Transverse colon (tissue), 4 donors: ENCODE data around the gene CMKLR1. TPM values are rescaled to one million over a fixed set of nuclear protein-coding genes. Genes with fewer than 3 reads are reported as not detected.

ENCODE experiments used
- DNase-seq: peaks from one replicate; pipeline ENCODE4 v3.0.0-alpha.2; 2019
- H3K27ac ChIP-seq, 4 donors: fragments of 200-600 bp; sonication (generic); 2 replicates each; pipeline ENCODE4 v1.5.1; 2016 to 2018; ENCODE audit warnings: inconsistent platforms in 4 of 4
- H3K27me3 ChIP-seq: fragments of 200-600 bp; sonication (generic); 2 replicates; pipeline ENCODE4 v1.5.1; 2017; ENCODE audit warnings: inconsistent platforms
- H3K36me3 ChIP-seq, 4 donors: fragments of 200-600 bp; sonication (generic); 2 replicates each; pipeline ENCODE4 v1.5.1; 2017 to 2019; ENCODE audit warnings: inconsistent platforms in 4 of 4
- H3K4me1 ChIP-seq, 4 donors: fragments of 200-600 bp; sonication (generic); 2 replicates each; pipeline ENCODE4 v1.5.1; 2017 to 2020; ENCODE audit warnings: inconsistent platforms in 4 of 4
- H3K4me3 ChIP-seq, 4 donors: fragments of 200-600 bp; sonication (generic); 1 replicate in 1 of 4; 2 replicates in 3 of 4; pipeline versions ENCODE4 v1.5.1 to v1.6.1; 2017 to 2019; ENCODE audit warnings: inconsistent platforms in 4 of 4
- H3K9me3 ChIP-seq, 2 donors: fragments of 200-600 bp; sonication (generic); 2 replicates each; pipeline ENCODE4 v1.5.1; 2017 to 2019; ENCODE audit warnings: inconsistent platforms in 2 of 2
- EP300 ChIP-seq: sonication (generic); formaldehyde crosslinking; IDR thresholded peaks from one replicate; pipeline ENCODE4 v1.6.1; 2017; ENCODE audit warnings: antibody characterized with exemption, low read depth
- POLR2A ChIP-seq: fragments of 450-650 bp; IDR thresholded peaks from one replicate; pipeline ENCODE4 v1.6.1; 2016; ENCODE audit warnings: antibody characterized with exemption, mild to moderate bottlenecking, moderate library complexity
- POLR2AphosphoS5 ChIP-seq, 3 donors: sonication (generic); formaldehyde crosslinking; IDR thresholded peaks; one replicate each; pipeline ENCODE4 v1.6.1; 2016; ENCODE audit warnings: antibody characterized with exemption in 3 of 3
- WGBS, 2 donors: methylation state at CpG; one replicate each; pipeline ENCODE4 v1.1.5; 2018; ENCODE audit warnings: low coverage in 1 of 2; 5-methylcytosine and 5-hydroxymethylcytosine counted together
- in situ Hi-C, 4 donors: fragments of 200-750 bp; cut with MboI; loops; one replicate each; pipeline versions ENCODE4 v1.15.0 to v1.15.1; 2017; ENCODE audit warnings: low sequenced_read_pairs in 3 of 4, low pct_ligation_motif_present in 1 of 4, low pct_unique_long_range_greater_than_20kb in 1 of 4
- intact Hi-C: fragments of 100-400 bp; cut with DNase I; formaldehyde crosslinking; loops from one replicate; pipeline ENCODE4 v1.15.1; 2023; ENCODE audit warnings: low total_unique reads
- total RNA-seq, 4 donors: library from RNA; depleted of rRNA; stranded (reverse); fragments of >200 nt; gene quantifications; one replicate each; pipeline ENCODE4 v1.1.0, GENCODE V29; 2016
- TF ChIP-seq, protein P1 (sequence below), 5 experiments: fragments of 200-600 bp in 3 of 5; fragments of 450-650 bp in 2 of 5; sonication (generic) in 3 of 5; IDR thresholded peaks; 1 replicate in 2 of 5; 2 replicates in 3 of 5; pipeline ENCODE4 v1.5.1; 2016 to 2017; ENCODE audit warnings: antibody characterized with exemption in 5 of 5, inconsistent platforms in 3 of 5, mild to moderate bottlenecking in 2 of 5, moderate library complexity in 1 of 5

The CMKLR1 gene
- total RNA-seq, 4 donors from 2014 or later, result 4.2 to 13.5 (median 4.5) TPM

DNA sequence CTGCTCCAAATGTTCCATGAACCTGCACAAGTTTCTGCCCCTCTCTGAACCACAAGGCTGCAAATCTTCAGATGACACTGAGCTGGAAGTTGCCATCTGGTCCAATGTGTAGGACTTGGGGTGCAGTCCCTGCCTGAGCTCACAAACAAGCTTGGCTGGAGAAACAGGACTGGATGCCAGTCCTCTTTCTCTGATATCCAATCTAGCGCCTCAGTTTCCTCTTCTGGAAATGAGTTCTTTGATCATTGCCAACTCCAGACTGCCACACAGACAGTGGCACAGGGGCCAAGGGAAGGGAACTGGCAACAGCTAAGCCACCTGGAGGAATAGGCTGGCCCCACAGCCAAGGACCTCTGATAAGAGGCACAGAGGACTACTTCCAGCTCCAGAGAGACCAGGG lies 15.5 kb downstream of the CMKLR1 start:
- no peak for DNase-seq
- H3K9me3 ChIP-seq, result no peaks in the 10 kb centered on the region
- in situ Hi-C loops (no loop called here), intact Hi-C loops (no loop called here)
- WGBS, 2 donors, result 94% methylated on average over 1 of the region's 1 CpG; no CpG with 5 or more reads in 1 of the 2 donors
- peaks cover 0 to 5% (median 2%) of the 10 kb centered on the region in 4 donors for H3K4me1 ChIP-seq
- H3K4me3 ChIP-seq, result no peak overlapping the region
- no peaks in the 10 kb centered on the region for H3K27me3 ChIP-seq
- no peaks in the 10 kb centered on the region for H3K36me3 ChIP-seq
- no peak for TF ChIP-seq POLR2AphosphoS5 (IDR thresholded peaks at IDR 0.05)
- TF ChIP-seq EP300, result no peak
- TF ChIP-seq, protein P1, sequence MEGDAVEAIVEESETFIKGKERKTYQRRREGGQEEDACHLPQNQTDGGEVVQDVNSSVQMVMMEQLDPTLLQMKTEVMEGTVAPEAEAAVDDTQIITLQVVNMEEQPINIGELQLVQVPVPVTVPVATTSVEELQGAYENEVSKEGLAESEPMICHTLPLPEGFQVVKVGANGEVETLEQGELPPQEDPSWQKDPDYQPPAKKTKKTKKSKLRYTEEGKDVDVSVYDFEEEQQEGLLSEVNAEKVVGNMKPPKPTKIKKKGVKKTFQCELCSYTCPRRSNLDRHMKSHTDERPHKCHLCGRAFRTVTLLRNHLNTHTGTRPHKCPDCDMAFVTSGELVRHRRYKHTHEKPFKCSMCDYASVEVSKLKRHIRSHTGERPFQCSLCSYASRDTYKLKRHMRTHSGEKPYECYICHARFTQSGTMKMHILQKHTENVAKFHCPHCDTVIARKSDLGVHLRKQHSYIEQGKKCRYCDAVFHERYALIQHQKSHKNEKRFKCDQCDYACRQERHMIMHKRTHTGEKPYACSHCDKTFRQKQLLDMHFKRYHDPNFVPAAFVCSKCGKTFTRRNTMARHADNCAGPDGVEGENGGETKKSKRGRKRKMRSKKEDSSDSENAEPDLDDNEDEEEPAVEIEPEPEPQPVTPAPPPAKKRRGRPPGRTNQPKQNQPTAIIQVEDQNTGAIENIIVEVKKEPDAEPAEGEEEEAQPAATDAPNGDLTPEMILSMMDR (IDR thresholded peaks at IDR 0.05), result no peak
- TF ChIP-seq POLR2A, result no peak
- no peak overlapping the region for H3K27ac ChIP-seq

- Histone ChIP-seq H3K27me3 (no peaks in the 10 kb centered on the region), H3K4me1 (peaks cover 0 to 2% (median 0%) of the 10 kb centered on the region in 4 donors), H3K9me3 (no peaks in the 10 kb centered on the region), H3K36me3 (no peaks in the 10 kb centered on the region), H3K4me3 (no peak overlapping the region), H3K27ac (no peak overlapping the region)
- in situ Hi-C loops, result no loop called here
- WGBS, 2 donors, result 60 to 69% methylated on average over 2 of the region's 2 CpGs
- intact Hi-C loops, result no loop called here
- DNase-seq, result no peak
- no peak for TF ChIP-seq POLR2A
- TF ChIP-seq, protein P1 (IDR thresholded peaks at IDR 0.05), result no peak
- TF ChIP-seq EP300, result no peak
- no peak for TF ChIP-seq POLR2AphosphoS5 (IDR thresholded peaks at IDR 0.05)
Observed at GRCh38 chr12:108322998-108323397, 16.1 kb downstream of the CMKLR1 start.

DNA sequence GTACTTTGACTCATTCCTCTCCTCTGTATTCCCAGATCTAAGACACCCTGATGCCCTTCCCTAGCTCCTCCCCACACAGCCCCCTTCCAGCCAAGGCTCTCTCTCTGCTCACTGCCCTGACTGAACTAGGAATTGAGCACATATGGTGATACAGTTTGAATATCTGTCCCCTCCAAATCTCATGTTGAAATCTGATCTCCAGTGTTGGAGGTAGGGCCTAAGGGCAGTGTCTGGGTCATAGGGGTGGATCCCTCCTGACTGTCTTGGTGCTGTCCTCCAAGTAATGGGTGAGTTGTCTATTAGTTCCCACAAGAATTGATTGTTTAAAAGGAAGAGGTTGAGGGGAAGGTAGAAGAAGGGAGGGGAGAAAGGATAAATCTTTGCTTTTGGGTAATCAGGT lies 17.4 kb downstream of the CMKLR1 start:
- Histone ChIP-seq H3K36me3 (no peaks in the 10 kb centered on the region), H3K4me3 (no peak overlapping the region), H3K4me1 (no peaks in the 10 kb centered on the region), H3K9me3 (no peaks in the 10 kb centered on the region), H3K27ac (no peak overlapping the region), H3K27me3 (no peaks in the 10 kb centered on the region)
- intact Hi-C loops (no loop called here), in situ Hi-C loops (no loop called here)
- TF ChIP-seq POLR2A, result no peak
- no peak for TF ChIP-seq EP300
- no peak for TF ChIP-seq POLR2AphosphoS5 (IDR thresholded peaks at IDR 0.05)
- TF ChIP-seq, protein P1 (IDR thresholded peaks at IDR 0.05), result no peak
- DNase-seq, result no peak

- H3K36me3 ChIP-seq, result no peaks in the 10 kb centered on the region
- intact Hi-C loops, result no loop called here
- in situ Hi-C loops, result no loop called here
- TF ChIP-seq, protein P1 (IDR thresholded peaks at IDR 0.05), result no peak
- TF ChIP-seq EP300 (no peak), POLR2A (no peak), POLR2AphosphoS5 (IDR thresholded peaks at IDR 0.05) (no peak)
- 8 to 50% methylated on average over 2 to 4 of the region's 4 CpGs for WGBS, 2 donors
- no peak overlapping the region for H3K4me3 ChIP-seq
- no peaks in the 10 kb centered on the region for H3K9me3 ChIP-seq
- no peak overlapping the region for H3K27ac ChIP-seq
- no peaks in the 10 kb centered on the region for H3K27me3 ChIP-seq
- H3K4me1 ChIP-seq, result no peaks in the 10 kb centered on the region
- no peak for DNase-seq
Observed at GRCh38 chr12:108320507-108321293, 18.4 kb downstream of the CMKLR1 start.
